NOMO-1 (cell line): ENCODE data around the gene DNAJB8.
A peak's percentile ranks its signal among the peaks of the same experiment; 100 is the strongest.

Source experiments
- DNase-seq, 2 experiments: peaks; one replicate each; lab custom pipeline; 2025; ENCODE audit not compliant: unreplicated experiment in 2 of 2; lab: John Stamatoyannopoulos, UW

DNAJB8 gene

GRCh38 chr3:128495435-128495970 is 28.8 kb upstream of the DNAJB8 start:
- DNase-seq, result no peak

DNA sequence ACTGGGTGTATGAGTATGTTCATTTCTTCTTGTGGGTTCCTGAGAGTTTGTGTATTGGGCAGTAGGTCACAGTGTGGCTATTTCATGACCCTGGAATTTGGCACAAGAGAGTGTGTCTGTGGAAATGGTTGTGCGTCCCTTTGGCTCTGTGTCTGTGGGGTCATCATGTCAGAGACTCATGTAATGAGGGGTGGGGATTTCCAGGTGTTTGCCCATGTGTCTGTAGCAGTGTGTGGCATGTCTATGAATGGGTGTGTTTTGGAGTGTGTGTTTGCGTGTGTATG is 27.6 kb upstream of the DNAJB8 start:
- DNase-seq, result no peak

DNA sequence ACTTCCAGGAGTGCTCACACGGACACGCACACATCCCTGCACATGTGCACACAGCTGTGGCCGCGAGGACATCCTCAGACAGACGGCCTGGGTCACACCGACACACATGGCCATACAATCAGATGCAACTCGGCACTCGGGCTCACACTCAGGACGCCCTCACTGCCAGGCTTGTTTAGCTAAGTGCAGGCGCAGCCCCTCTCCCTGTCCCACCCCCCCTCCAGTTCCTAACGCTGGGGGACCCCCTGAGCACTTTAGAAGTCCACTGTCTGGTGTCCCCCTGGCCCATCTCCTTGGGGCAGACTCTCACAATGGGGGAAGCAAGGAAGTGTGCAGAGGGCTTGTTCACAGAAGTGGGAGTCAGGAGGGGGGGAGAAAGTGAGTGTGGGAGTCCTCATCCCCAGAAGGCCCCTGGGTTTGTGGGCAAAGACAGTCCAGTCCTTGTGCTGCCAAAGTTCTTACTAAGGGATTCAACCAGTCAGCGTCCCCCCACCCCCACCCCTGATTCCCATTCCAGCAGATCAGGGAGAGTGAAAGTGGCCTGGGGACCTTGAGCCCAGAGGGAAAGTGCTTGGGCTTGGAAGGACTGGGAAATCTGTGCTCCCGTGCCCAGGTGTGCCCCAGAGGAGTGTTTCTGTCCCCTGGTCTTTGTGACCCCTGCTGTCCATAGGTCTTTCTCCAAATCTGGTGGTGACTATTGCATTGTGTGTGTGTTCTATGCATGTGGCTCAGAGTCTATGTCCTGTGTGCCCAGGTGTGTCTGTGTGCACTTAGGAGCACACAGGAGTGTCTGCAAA is 27.1 kb upstream of the DNAJB8 start:
- no peak for DNase-seq

GRCh38 chr3:128492671-128493569 is 26.2 kb upstream of the DNAJB8 start, which contains the start of gene GATA2:
TSS of gene GATA2 (minus strand) at chr3:128493201. CDS start at chr3:128487031, 6,170 bp downstream.
- DNase-seq, result no peak

DNA sequence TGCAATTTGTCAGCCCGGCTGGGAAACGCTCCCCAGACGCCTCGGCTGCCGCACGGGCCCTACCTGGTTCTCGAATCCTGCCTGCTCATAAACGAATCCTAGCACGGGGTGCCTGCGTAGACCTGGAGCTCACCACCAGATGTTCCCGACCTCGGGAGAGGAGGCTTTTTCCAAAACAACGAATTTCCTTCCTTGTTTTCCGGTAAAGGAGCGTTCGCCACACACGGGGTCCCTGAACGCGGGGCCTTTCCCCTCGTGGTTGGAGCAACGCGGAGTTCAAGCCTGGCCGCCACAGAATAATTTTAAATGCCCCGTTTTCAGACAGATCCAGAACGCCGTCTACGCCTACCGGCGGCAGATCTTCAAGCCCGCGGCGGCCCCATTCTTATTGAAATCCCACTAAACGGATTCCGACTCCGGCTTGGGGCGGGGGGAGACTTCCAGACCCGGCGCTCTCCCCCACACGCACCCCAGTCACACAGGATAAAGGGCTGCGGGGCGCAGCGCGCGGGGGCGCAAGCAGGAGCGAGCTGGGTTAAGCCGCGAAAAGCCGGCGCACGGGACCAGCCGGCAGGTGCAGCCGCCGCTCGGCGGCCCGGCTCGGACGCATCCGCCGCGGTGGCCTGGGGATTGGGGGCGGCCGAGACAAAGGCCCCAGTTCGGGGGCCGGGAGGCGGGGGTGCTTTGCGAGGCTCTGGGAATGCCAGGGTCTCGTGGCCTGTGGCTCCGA is 25.4 kb upstream of the DNAJB8 start:
- no peak for DNase-seq

- no peak for DNase-seq
These were observed 24.9 kb upstream of the DNAJB8 start for GRCh38 chr3:128491691-128491940.

DNA sequence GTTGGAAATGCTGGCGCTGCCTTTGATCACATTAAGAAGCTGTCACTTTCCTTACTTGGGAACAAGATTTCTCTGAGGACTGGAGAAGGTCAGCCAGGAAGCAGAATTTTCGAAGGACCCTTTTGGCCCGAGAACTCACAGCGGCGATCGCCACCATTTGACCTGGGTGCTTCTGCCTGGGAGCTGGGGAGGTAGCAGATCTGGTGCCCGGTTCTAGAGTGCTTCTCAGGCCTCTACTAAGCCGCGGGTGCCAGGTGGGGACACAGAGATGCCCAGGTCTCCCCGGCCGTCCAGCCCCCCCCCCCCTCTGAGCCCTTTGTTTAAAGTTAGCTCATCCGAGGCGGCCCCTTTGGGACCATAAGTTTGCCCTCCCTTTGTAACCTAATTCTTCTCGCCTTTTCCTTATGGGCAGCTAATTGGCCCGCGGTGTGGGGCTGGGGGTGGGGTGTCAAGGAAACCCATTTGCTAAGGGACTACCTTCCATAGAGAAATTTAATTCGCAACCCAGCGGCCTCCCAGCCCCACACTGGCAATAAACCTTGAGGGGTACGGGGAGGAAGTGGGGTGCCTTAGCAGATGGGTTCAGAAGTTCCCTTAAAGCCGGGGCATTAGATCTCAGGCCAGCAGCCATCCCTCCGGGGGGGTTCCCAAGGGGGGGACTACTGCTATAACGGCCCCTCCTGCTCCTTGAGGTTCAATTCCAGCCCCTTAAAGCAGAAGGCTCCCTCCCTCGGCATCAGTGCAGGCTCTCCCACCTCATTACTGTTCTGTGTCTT is 24.4 kb upstream of the DNAJB8 start:
- DNase-seq, result no peak

DNA sequence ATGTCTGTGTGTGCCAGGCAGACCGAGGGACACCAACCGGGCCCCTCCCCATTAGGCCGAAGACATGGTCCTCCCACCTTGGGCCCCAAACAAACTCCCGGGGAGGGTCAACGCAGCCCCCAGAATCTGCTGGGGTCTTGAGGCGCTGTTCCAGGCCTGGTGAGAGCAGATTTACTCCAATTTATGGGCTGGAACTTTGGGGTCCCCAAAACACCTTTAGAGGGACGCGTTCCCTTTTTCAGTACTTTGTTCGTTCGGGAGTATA is 23.9 kb upstream of the DNAJB8 start:
- no peak for DNase-seq

DNA sequence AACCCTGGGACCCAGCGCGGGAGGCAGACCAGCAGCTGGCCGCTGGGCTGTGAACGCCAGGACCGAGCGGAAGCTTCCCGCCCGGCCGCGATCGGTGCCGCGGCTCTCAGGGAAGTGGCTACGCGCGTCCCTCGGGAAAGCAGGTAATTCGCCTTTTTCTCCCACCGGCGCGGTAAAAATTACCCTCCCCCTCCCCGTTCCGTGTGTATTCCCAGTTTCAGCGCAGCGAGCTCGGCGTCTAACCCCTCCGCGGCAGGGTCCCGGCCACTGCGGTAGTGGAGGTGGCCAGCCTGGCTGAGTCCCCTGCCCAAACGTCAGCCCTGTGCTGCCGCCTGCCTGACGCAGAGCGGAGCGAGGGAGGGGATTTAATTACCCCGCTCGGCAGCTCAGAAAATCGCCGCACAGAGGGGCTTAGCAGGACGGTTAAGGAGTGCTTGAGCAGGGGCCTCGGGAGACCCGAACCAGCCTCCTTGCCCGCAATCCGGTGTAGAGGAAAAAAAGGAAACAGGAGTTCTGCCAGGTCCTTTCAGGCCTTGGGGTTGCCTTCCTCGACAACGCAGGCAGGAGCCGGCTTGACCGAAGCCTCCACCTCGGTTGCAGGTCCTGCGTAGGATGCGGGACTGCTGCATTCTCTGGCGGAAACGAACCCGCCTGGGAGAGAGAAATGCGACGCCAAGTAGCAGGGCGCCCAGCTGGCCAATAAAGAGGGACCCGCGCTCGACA is 23.4 kb upstream of the DNAJB8 start:
- DNase-seq, result peak in 1 of 2 experiments; percentile 25

- no peak for DNase-seq
These were observed 22.9 kb upstream of the DNAJB8 start for GRCh38 chr3:128489674-128489926.

DNA sequence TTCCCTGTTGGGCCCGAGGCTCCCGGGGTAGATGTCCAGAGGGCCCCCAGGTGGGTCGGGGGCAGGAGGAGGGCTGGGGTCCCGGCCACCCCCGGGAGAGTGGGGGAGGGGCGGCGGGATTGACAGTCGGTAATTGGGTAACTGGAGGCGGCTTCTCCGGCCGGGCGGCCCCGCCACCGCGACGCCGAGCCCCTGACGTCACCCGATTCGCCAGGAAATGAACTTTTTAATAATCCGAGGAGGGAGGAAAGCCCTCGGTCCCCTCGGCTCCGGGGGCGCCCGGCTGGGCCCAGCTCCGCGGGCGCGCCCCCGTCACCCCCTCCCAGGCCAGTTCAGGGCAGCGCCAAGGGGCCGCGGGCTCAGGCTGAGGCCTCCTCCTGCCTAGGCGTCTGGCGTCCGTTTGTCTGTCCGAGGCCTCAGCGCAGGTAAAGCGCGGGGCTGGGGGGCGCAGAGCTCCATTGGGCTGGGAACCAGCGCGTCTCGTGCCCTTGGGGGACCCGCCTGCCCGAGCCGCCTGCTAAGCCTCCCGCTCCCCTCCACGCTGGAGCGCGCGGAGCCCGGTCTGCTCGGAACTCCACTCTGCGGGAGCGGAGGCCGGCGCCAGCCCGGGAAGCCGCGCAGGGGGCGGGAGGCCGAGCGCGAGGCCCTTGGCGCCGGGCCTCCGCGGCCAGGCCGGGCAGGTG is 22.4 kb upstream of the DNAJB8 start:
- DNase-seq, result peak; percentile 73 to 91

DNA sequence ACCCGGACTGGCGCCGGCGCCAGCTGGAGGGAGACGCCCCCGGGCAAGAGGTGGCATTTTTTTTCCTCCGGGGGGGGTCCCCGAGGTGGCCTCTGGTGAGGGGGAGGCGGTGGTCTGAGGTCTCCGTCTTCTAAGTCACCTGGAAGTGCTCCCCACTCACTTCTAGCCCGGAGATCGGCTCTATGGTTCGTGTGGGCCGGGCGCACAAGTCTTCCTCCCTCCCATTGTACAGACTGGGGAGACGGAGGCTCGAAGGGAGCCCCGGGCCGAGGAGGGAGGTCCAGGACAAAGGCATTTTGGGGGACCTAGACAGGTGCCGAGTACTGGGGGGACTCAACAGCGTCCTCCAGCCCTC is 21.9 kb upstream of the DNAJB8 start:
- DNase-seq, result peak; percentile 55 to 56

DNA sequence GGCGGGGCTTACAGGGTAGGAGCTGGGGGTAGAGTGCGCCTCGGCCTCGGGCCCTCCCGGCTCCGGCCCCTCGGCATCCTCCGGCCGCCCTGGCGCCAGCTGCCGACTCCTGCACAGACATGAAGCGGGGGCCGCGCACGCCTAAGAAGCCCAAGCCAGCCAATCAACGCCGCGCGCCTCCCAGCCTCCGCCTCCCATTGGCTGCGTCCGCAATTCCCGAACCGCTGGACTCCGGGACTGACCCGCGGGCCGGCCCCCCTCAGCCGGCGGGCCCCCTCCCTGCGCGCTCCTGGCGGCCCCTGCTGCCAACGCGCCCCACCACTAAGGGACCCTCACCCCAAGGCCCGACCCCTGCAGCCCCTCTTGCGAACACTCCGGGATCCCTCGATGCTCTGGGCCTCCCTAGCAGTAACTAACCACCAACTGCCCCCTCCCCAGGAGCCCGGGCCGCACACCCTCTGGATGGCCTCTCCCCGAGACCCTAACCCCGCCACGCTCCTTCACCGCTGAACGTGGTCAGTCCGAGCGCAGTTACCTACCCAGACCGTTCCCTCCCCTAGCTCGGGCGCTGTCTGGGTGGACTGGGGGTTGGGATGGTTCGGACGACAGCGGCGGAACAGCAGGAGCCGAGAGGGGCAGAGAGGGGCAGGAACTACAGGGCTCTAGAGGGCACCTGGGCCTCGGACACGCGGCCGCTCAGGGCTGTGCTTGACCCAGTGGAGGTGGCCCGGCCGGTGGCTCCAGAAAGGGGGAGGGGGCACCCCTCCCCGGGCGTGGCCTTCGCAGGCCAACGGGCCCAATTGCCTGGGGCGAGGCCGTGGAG is 21.3 kb upstream of the DNAJB8 start:
- DNase-seq, result peak; percentile 80 to 82

- DNase-seq, result peak in 1 of 2 experiments; percentile 46
These were observed 20.8 kb upstream of the DNAJB8 start for GRCh38 chr3:128487538-128487812.

DNA sequence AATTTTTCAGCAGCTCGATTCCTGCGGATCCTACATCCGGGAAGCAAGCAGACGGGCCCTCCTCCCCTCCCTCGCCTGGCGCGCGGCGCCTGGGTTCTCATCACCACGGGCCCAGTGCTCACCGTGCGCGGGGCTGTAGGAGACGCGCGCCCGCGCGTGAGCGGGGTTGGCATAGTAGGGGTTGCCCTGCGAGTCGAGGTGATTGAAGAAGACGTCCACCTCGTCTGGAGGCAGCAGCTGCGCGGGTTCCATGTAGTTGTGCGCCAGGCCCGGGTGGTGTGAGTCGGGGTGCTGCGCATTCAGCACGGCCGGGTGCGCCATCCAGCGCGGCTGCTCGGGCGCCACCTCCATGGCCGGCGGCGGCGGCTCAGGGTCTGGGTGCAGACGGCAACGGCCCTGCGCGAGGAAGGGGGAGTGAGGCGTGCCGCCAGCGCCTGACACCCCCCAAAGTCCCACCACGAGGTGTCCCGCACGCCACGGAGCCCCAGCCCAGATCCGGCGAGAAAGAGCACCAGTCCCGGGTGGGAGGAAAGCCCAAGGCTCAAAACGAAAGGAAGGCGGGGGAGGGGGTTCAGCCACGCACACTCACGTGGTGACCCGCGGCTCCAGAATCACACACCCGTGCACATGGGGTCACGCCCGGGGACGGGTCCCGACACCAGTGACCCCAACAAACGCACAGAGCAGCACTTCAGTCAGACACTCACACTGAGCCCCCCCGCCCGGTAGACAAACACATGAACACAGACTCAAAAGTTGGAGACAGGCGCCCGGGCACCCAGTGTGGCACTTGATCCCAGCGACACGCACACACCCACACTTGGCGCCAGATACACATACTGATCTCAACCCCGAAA is 20.2 kb upstream of the DNAJB8 start:
- no peak for DNase-seq

GRCh38 chr3:128486205-128486628 is 19.5 kb upstream of the DNAJB8 start:
- no peak for DNase-seq

DNA sequence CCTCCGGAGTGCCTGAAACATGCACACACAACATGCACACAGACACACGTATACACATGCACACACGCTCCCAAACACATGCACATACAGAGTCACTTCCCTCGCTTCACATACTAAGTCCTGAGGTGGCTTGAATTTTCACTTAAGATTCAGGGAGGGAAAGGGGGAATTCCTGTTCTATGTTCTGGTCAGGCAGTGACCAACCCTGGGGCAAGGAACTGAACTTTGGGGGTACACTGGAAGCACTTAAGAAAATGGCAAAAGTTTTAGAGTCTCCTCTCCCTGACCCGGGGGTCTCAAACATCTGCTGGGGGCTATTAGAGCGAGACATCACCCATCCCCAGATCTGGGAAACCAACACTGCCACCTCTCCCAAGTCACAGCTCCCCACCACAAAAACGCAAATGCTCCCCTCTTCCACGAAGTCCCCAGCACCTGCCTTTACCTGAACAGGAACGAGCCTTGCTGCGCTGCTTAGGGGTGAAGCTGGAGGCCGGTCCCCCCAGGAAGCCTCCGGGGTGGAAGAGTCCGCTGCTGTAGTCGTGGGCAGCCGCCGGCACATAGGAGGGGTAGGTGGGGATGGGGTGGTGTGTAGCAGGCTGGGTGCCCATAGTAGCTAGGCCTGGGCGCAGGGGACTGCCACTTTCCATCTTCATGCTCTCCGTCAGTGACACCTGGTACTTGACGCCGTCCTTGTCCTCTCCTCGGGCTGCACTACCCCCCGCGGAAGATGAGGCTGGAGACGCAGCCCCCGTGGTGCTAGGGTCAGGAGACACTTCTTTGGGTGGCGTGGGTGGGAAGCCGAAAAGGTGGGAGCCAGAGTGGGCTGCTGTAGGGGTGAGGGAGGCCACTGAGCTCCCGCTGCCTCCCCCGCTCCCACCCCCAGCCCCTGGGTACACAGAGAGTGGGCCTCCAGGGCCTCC is 18.9 kb upstream of the DNAJB8 start:
- no peak for DNase-seq
